Loucy (cell line): ENCODE results near the gene BARHL1.

Source experiments
- H2AFZ ChIP-seq: fragments of 200-600 bp; sonication (generic); 2 replicates; pipeline ENCODE4 v1.6.0; 2016; ENCODE audit warnings: antibody characterized with exemption, mild to moderate bottlenecking, low read length, moderate library complexity
- H3F3A ChIP-seq: fragments of 200-600 bp; 2 replicates; pipeline ENCODE4 v1.6.0; 2016; ENCODE audit warnings: antibody characterized with exemption, low read depth, mild to moderate bottlenecking
- H3K27me3 ChIP-seq: fragments of 200-600 bp; sonication (generic); 2 replicates; pipeline ENCODE4 v1.6.1; 2014; ENCODE audit warnings: low read length, mild to moderate bottlenecking; ENCODE audit not compliant: insufficient read depth, poor library complexity, severe bottlenecking
- H3K36me3 ChIP-seq: fragments of 200-600 bp; sonication (generic); 2 replicates; pipeline ENCODE4 v1.6.1; 2016; ENCODE audit warnings: low read length; ENCODE audit not compliant: insufficient read depth
- H3K4me1 ChIP-seq: fragments of 200-600 bp; sonication (generic); 2 replicates; pipeline ENCODE4 v1.5.1; 2014; ENCODE audit warnings: low read length, mild to moderate bottlenecking; ENCODE audit not compliant: insufficient read depth, poor library complexity, severe bottlenecking
- H3K4me2 ChIP-seq: fragments of 200-600 bp; sonication (generic); 2 replicates; pipeline ENCODE4 v1.6.0; 2014; ENCODE audit warnings: antibody characterized with exemption, low read length, low read depth, mild to moderate bottlenecking; ENCODE audit not compliant: poor library complexity, severe bottlenecking
- H3K4me3 ChIP-seq: fragments of 200-600 bp; sonication (generic); 2 replicates; pipeline ENCODE4 v1.5.1; 2014; ENCODE audit warnings: low read length, mild to moderate bottlenecking, mixed read lengths; ENCODE audit not compliant: poor library complexity, severe bottlenecking
- H3K79me2 ChIP-seq: fragments of 200-600 bp; sonication (generic); 2 replicates; pipeline ENCODE4 v1.6.1; 2014; ENCODE audit warnings: low read length; ENCODE audit not compliant: insufficient read depth
- H3K9ac ChIP-seq: fragments of 200-600 bp; sonication (generic); 2 replicates; pipeline ENCODE4 v1.6.0; 2014; ENCODE audit warnings: mild to moderate bottlenecking, low read depth, low read length, moderate library complexity; ENCODE audit not compliant: poor library complexity, severe bottlenecking
- H3K9me2 ChIP-seq: fragments of 200-600 bp; sonication (generic); replicated peaks from 2 replicates; pipeline ENCODE4 v1.6.1; 2016; ENCODE audit warnings: low read depth, low read length, mixed read lengths
- H3K9me3 ChIP-seq: fragments of 200-600 bp; sonication (generic); 2 replicates; pipeline ENCODE4 v1.6.1; 2014; ENCODE audit warnings: mild to moderate bottlenecking, antibody characterized with exemption, low read length, low read depth; ENCODE audit not compliant: insufficient read depth
- H4K20me1 ChIP-seq: fragments of 200-600 bp; sonication (generic); 2 replicates; pipeline ENCODE4 v1.6.0; 2014; ENCODE audit warnings: antibody characterized with exemption, low read length, mild to moderate bottlenecking; ENCODE audit not compliant: insufficient read depth, poor library complexity, severe bottlenecking
- CTCF ChIP-seq: fragments of 200-600 bp; sonication (generic); conservative IDR thresholded peaks from 2 replicates; pipeline ENCODE4 v1.5.1; 2014; ENCODE audit warnings: mild to moderate bottlenecking, antibody characterized with exemption, low read length
- EZH2phosphoT487 ChIP-seq: fragments of 200-600 bp; IDR thresholded peaks from 2 replicates; pipeline ENCODE4 v1.6.1; 2018; ENCODE audit warnings: antibody characterized with exemption, mild to moderate bottlenecking, moderate library complexity, borderline replicate concordance

Gene BARHL1

GRCh38 chr9:132591751-132592314, 9.4 kb downstream of the BARHL1 start:
- no peaks in the 10 kb centered on the region for H4K20me1 ChIP-seq
- no peaks in the 10 kb centered on the region for H3K9me2 ChIP-seq
- TF ChIP-seq CTCF = no peak
- no peak for TF ChIP-seq EZH2phosphoT487
- no peaks in the 10 kb centered on the region for H3F3A ChIP-seq
- peaks cover 9% of the 10 kb centered on the region; the same call in 1 of the 2 replicates for H3K36me3 ChIP-seq
- no peaks in the 10 kb centered on the region for H3K27me3 ChIP-seq
- H3K9me3 ChIP-seq = no peaks in the 10 kb centered on the region
- no peak overlapping the region for H3K4me2 ChIP-seq
- H3K4me1 ChIP-seq = no peaks in the 10 kb centered on the region
- no peaks in the 10 kb centered on the region for H3K79me2 ChIP-seq
- H3K4me3 ChIP-seq = no peak overlapping the region
- H2AFZ ChIP-seq = no peak overlapping the region
- no peak overlapping the region for H3K9ac ChIP-seq

- Histone ChIP-seq H3F3A (no peaks in the 10 kb centered on the region), H3K9me2 (no peaks in the 10 kb centered on the region), H3K9ac (no peak overlapping the region), H3K4me2 (no peak overlapping the region), H4K20me1 (no peaks in the 10 kb centered on the region), H3K4me1 (no peaks in the 10 kb centered on the region), H2AFZ (no peak overlapping the region), H3K79me2 (no peaks in the 10 kb centered on the region), H3K27me3 (no peaks in the 10 kb centered on the region), H3K36me3 (peaks cover 9% of the 10 kb centered on the region; the same call in 1 of the 2 replicates), H3K4me3 (no peak overlapping the region), H3K9me3 (no peaks in the 10 kb centered on the region)
- TF ChIP-seq CTCF (no peak), EZH2phosphoT487 (no peak)
Observed at GRCh38 chr9:132592451-132592850, 10.0 kb downstream of the BARHL1 start.

GRCh38 chr9:132594412-132594811, 12.0 kb downstream of the BARHL1 start:
- H3K79me2 ChIP-seq = no peaks in the 10 kb centered on the region
- H3K36me3 ChIP-seq = peaks cover 9% of the 10 kb centered on the region; the same call in 1 of the 2 replicates
- H3K4me1 ChIP-seq = no peaks in the 10 kb centered on the region
- H3K9me3 ChIP-seq = no peaks in the 10 kb centered on the region
- H3K4me2 ChIP-seq = no peak overlapping the region
- H2AFZ ChIP-seq = no peak overlapping the region
- no peaks in the 10 kb centered on the region for H4K20me1 ChIP-seq
- H3K27me3 ChIP-seq = no peaks in the 10 kb centered on the region
- TF ChIP-seq CTCF = no peak
- no peak for TF ChIP-seq EZH2phosphoT487
- H3K9me2 ChIP-seq = no peaks in the 10 kb centered on the region
- H3K4me3 ChIP-seq = no peak overlapping the region
- no peaks in the 10 kb centered on the region for H3F3A ChIP-seq
- H3K9ac ChIP-seq = no peak overlapping the region
